Measurements from ENCODE around the gene DGCR6L.

GRCh38 chr22:20283674-20284066 lies 36.2 kb downstream of the DGCR6L start:
- TF ChIP-seq EZH2 (IDR thresholded peaks at IDR 0.05; ENCODE audit: insufficient read depth, poor library complexity, severe bottlenecking) (no peak), EZH2phosphoT487 (IDR thresholded peaks at IDR 0.05; ENCODE audit: insufficient read depth, low read depth) (no peak)
